GM21786 (cell line): ENCODE results near the gene MTARC1.

ENCODE experiments used
- ATAC-seq: cut with Tn5 transposase; IDR thresholded peaks from one replicate; pipeline ENCODE4 v1.9.1; 2021; ENCODE audit not compliant: unreplicated experiment

Gene MTARC1

GRCh38 chr1:220828950-220829586 lies 42.4 kb downstream of the MTARC1 start:
- no peak for ATAC-seq

- ATAC-seq: no peak
Observed at GRCh38 chr1:220833436-220833835, 46.7 kb downstream of the MTARC1 start.

GRCh38 chr1:220834155-220834870 lies 47.6 kb downstream of the MTARC1 start:
- no peak for ATAC-seq
